ENCODE data around the gene LOXL3.

Gene LOXL3

GRCh38 chr2:74491648-74492544 is 61.8 kb downstream of the LOXL3 start:
- peaks cover 29% of the 10 kb centered on the region for H3K36me3 ChIP-seq (ENCODE audit: control insufficient read depth, low read length)
- H3K4me1 ChIP-seq (ENCODE audit: control insufficient read depth, low read length): no peaks in the 10 kb centered on the region
- H3K9me2 ChIP-seq (replicated peaks; ENCODE audit: control insufficient read depth, low read length): no peaks in the 10 kb centered on the region
- no peaks in the 10 kb centered on the region for H4K20me1 ChIP-seq (ENCODE audit: control insufficient read depth, insufficient read depth, low read depth, low read length)
- no peak overlapping the region for H3K4me2 ChIP-seq (ENCODE audit: low read length)
- H3K9me3 ChIP-seq (ENCODE audit: control insufficient read depth, insufficient read depth, low read length): no peaks in the 10 kb centered on the region
- no peak overlapping the region for H3K27ac ChIP-seq (ENCODE audit: low read depth, low read length)
- no peaks in the 10 kb centered on the region for H3F3A ChIP-seq (ENCODE audit: control insufficient read depth, insufficient read depth)
- H3K79me2 ChIP-seq (ENCODE audit: control insufficient read depth, low read length): no peaks in the 10 kb centered on the region
- TF ChIP-seq CTCF (IDR thresholded peaks at IDR 0.05; ENCODE audit: low read depth, low read length, poor library complexity, severe bottlenecking): no peak
- no peak for TF ChIP-seq EZH2phosphoT487 (IDR thresholded peaks at IDR 0.05; ENCODE audit: borderline replicate concordance, low read length)
- H3K27me3 ChIP-seq (ENCODE audit: control insufficient read depth, low read length): no peaks in the 10 kb centered on the region
- no peak overlapping the region for H3K4me3 ChIP-seq (ENCODE audit: low read length)

GRCh38 chr2:74489906-74490305 is 63.8 kb downstream of the LOXL3 start:
- H3K9me3 ChIP-seq (ENCODE audit: control insufficient read depth, insufficient read depth, low read length): no peaks in the 10 kb centered on the region
- H3K4me1 ChIP-seq (ENCODE audit: control insufficient read depth, low read length): no peaks in the 10 kb centered on the region
- H4K20me1 ChIP-seq (ENCODE audit: control insufficient read depth, insufficient read depth, low read depth, low read length): no peaks in the 10 kb centered on the region
- H3K79me2 ChIP-seq (ENCODE audit: control insufficient read depth, low read length): no peaks in the 10 kb centered on the region
- TF ChIP-seq EZH2phosphoT487 (IDR thresholded peaks at IDR 0.05; ENCODE audit: borderline replicate concordance, low read length) (no peak), CTCF (IDR thresholded peaks at IDR 0.05; ENCODE audit: low read depth, low read length, poor library complexity, severe bottlenecking) (no peak)
- H3K36me3 ChIP-seq (ENCODE audit: control insufficient read depth, low read length): peaks cover 36% of the 10 kb centered on the region
- no peaks in the 10 kb centered on the region for H3F3A ChIP-seq (ENCODE audit: control insufficient read depth, insufficient read depth)
- H3K4me2 ChIP-seq (ENCODE audit: low read length): no peak overlapping the region
- H3K4me3 ChIP-seq (ENCODE audit: low read length): no peak overlapping the region
- no peaks in the 10 kb centered on the region for H3K9me2 ChIP-seq (replicated peaks; ENCODE audit: control insufficient read depth, low read length)
- H3K27ac ChIP-seq (ENCODE audit: low read depth, low read length): no peak overlapping the region
- H3K27me3 ChIP-seq (ENCODE audit: control insufficient read depth, low read length): no peaks in the 10 kb centered on the region

GRCh38 chr2:74488643-74489481 is 64.9 kb downstream of the LOXL3 start:
- H4K20me1 ChIP-seq (ENCODE audit: control insufficient read depth, insufficient read depth, low read depth, low read length): no peaks in the 10 kb centered on the region
- no peaks in the 10 kb centered on the region for H3K9me2 ChIP-seq (replicated peaks; ENCODE audit: control insufficient read depth, low read length)
- no peak overlapping the region for H3K4me2 ChIP-seq (ENCODE audit: low read length)
- H3K79me2 ChIP-seq (ENCODE audit: control insufficient read depth, low read length): peaks cover 2% of the 10 kb centered on the region
- H3K36me3 ChIP-seq (ENCODE audit: control insufficient read depth, low read length): peaks cover 36% of the 10 kb centered on the region
- H3K27ac ChIP-seq (ENCODE audit: low read depth, low read length): no peak overlapping the region
- no peak for TF ChIP-seq CTCF (IDR thresholded peaks at IDR 0.05; ENCODE audit: low read depth, low read length, poor library complexity, severe bottlenecking)
- TF ChIP-seq EZH2phosphoT487 (IDR thresholded peaks at IDR 0.05; ENCODE audit: borderline replicate concordance, low read length): no peak
- H3K4me3 ChIP-seq (ENCODE audit: low read length): no peak overlapping the region
- H3F3A ChIP-seq (ENCODE audit: control insufficient read depth, insufficient read depth): no peaks in the 10 kb centered on the region
- H3K27me3 ChIP-seq (ENCODE audit: control insufficient read depth, low read length): no peaks in the 10 kb centered on the region
- H3K9me3 ChIP-seq (ENCODE audit: control insufficient read depth, insufficient read depth, low read length): no peaks in the 10 kb centered on the region
- H3K4me1 ChIP-seq (ENCODE audit: control insufficient read depth, low read length): peaks cover 2% of the 10 kb centered on the region; the same call in 1 of the 2 replicates

All from DOHH2 (cell line).